HG02852 (cell line): ENCODE data around the gene MUC2.

Experiments
- ATAC-seq: cut with Tn5 transposase; IDR thresholded peaks from one replicate; pipeline ENCODE4 v1.9.1; 2021; ENCODE audit warnings: mild to moderate bottlenecking, moderate library complexity; ENCODE audit not compliant: unreplicated experiment

MUC2 gene

DNA sequence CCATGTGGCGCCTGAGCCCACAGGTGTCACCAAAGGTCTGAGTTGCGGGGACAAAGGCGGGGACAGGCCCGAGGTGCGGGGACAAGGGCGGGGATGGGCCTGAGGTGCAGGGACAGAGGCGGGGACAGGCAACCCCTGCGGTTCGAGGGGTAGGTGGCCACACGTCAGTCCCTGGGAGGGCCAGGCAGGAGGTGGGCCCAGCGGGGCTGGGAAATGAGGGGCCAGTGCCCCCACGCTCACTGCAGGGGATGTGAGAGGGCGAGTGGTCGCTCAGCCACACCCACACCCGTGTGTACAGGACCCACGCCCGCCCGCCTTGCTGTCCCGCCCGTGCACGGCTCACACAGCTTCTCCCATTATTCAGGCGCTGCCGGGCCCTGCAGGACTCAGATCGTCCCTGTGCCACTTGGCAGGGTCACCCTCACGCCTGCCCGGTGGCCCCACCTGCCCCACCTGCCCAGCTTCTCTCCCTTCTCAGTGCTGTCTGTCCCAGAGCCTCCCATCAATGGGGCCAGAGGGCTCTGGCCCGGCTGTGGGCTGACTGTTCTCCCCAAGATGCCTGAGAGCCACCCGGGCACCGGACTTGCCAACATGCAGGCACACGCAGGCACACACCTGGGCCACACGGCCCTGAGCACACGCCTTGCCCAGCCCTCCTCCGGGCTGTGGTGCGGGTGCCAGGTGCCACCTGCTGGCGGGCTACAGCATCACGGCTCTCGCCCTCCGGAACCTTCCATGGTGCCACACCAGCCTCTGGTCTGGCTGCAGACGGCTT is 23.9 kb upstream of the MUC2 start:
- peak; percentile 59 for ATAC-seq

GRCh38 chr11:1051356-1052132 is 23.1 kb upstream of the MUC2 start:
- no peak for ATAC-seq

DNA sequence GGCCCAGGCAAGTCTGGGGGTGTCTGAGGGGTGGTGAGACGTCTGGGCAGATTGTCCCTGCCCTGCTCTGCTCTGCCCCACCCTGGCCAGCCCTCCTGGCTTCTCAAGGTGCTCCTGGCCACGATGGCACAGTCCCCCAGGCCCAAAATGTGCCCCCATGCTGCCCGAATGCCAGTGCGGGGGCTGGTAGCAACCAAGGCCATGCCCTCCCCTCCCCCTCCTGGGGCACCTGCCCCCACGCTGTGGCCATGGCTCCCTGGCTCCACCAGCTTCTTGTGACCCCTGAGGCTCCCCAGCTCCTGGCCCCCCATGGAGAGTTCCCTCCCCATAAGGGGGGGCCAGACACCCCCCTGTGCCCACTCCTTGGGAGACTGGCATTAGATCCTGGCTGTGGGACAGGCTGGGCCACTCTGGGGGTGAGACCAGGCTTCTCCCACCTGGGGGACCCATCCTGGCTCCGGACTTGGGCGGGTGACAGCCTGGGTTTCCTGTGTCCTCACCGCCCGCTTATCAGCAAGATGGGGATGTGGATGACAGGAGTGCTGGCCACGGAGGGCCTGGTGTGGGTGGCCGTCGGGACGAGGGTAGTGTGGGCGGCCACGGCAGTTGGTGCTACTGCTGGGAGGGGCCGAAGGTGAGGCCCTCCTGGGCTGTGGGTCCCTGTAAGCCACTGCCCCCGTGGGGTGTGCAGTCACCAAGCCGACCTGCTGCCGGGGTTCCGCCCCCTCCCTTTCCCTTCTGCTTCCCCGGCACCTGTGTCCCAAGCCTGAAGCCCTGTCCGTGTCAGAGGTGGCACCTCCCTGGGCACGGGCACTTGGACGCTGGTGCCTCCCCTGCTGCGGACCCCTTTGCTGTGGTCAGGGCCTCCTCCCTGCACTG is 22.3 kb upstream of the MUC2 start:
- no peak for ATAC-seq

- ATAC-seq: no peak
These were observed 21.4 kb upstream of the MUC2 start for GRCh38 chr11:1053121-1053901.

- ATAC-seq: no peak
These were observed 20.2 kb upstream of the MUC2 start for GRCh38 chr11:1054143-1055108.

GRCh38 chr11:1055109-1055703 is 19.5 kb upstream of the MUC2 start:
- ATAC-seq: no peak

DNA sequence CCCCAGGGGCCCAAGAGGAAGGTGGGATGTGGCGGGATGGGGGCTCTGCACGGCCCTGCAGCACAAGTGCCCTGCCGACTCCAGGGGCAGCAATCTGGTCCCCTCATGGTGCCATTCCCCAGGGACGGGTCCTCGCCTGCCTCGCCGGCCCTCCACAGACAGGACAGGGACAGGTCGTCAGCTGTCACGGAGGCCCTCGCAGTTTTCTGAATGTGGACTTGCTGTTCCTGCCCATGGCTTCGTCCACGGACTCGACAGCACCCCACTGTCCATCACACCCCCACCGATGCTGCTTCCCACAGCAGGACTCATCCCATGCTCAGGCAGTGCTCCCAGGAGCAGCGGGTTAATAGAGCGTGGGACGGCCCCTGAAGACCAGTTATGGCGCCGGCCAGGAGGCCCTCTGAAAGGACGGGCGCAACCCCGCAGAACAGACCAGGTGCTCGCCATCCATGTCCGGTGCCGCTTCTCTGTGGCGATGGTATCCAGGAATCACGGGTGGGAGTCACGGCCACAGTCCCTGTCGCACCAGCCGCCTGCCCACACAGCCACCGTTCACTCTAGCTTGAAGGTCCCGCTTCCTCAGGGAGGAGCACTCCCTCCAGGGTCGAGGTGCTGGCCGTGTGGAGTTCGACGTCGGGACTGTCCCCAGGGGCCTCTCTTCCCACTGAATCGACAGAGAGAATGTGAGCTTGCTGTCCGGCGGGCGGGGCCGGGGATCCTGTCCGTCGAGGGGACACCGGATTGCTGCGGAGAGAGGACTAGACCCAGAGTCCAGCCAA is 18.5 kb upstream of the MUC2 start:
- ATAC-seq: no peak

- ATAC-seq: no peak
These were observed 16.9 kb upstream of the MUC2 start for GRCh38 chr11:1057806-1058205.

- no peak for ATAC-seq
These were observed 14.9 kb upstream of the MUC2 start for GRCh38 chr11:1059759-1060158.

GRCh38 chr11:1060410-1060809 is 14.3 kb upstream of the MUC2 start:
- ATAC-seq: no peak

GRCh38 chr11:1060852-1061616 is 13.6 kb upstream of the MUC2 start:
- ATAC-seq: no peak

DNA sequence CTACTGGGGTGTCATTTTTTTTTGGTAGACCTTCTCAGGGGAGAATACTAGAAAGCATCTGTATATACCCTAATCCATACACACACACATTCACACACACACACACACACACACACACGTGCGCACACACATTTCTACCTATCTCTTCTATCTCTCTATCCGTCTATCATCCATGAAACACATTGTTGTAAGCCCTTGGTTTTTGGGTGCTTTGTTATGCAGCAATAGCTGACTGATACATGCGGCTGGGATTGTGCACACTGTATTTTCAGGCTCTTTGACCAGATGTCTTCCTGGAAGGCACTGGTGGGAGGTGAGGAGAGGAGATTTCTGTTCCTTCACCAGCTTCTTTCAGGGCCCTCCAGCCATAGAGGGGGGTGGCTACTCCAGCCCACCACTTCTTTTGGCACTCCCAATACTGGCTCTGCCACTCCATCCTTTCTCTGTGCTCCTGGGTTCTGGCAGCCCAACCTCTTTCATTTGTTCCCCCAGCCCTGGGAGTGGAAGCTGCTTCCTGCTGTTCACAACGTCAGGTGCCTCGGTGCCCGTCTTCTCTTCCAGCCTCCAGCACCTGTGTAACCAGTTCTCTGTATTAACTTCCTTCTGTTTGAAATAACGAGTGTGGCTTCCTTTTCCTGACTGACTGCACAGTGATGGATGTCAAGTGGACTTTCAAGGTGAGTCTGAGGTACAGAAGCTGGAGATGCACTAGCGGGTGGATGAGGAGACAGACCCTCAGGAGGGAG is 12.4 kb upstream of the MUC2 start:
- ATAC-seq: no peak

GRCh38 chr11:1064167-1064566 is 10.5 kb upstream of the MUC2 start:
- ATAC-seq: no peak

- ATAC-seq: no peak
These were observed 6.7 kb upstream of the MUC2 start for GRCh38 chr11:1067812-1068496.

- no peak for ATAC-seq
These were observed 4.9 kb upstream of the MUC2 start for GRCh38 chr11:1069740-1070139.
